Ishikawa (cell line): ENCODE data around the gene INSIG1.

Source experiments
- CEBPB ChIP-seq: IDR thresholded peaks from 2 replicates; pipeline ENCODE4 v1.6.1; 2012
- EGR1 ChIP-seq: IDR thresholded peaks from 2 replicates; pipeline ENCODE4 v1.6.1; 2012
- EP300 ChIP-seq: IDR thresholded peaks from 2 replicates; pipeline ENCODE4 v1.6.1; 2012; ENCODE audit warnings: borderline replicate concordance
- FOXM1 ChIP-seq: IDR thresholded peaks from 2 replicates; pipeline ENCODE4 v1.6.1; 2012; ENCODE audit warnings: low read depth, borderline replicate concordance
- MAX ChIP-seq: IDR thresholded peaks from 2 replicates; pipeline ENCODE4 v1.6.1; 2012
- NFIC ChIP-seq: IDR thresholded peaks from 2 replicates; pipeline ENCODE4 v1.6.1; 2012
- RAD21 ChIP-seq: IDR thresholded peaks from 2 replicates; pipeline ENCODE4 v1.6.1; 2012; ENCODE audit warnings: low read depth
- REST ChIP-seq: IDR thresholded peaks from 2 replicates; pipeline ENCODE4 v1.6.1; 2012; ENCODE audit warnings: low read depth, mild to moderate bottlenecking
- TAF1 ChIP-seq: IDR thresholded peaks from 2 replicates; pipeline ENCODE4 v1.6.1; 2012; ENCODE audit warnings: low read depth, mild to moderate bottlenecking
- TEAD4 ChIP-seq: IDR thresholded peaks from 2 replicates; pipeline ENCODE4 v1.6.1; 2012
- USF1 ChIP-seq: IDR thresholded peaks from 2 replicates; pipeline ENCODE4 v1.6.1; 2012
- YY1 ChIP-seq: IDR thresholded peaks from 2 replicates; pipeline ENCODE4 v1.6.1; 2012; ENCODE audit warnings: low read depth

GRCh38 chr7:155293721-155294510, 3.8 kb upstream of the INSIG1 start:
- no peak for TF ChIP-seq EP300
- no peak for TF ChIP-seq MAX
- TF ChIP-seq EGR1: no peak
- TF ChIP-seq YY1: no peak
- TF ChIP-seq RAD21: no peak
- no peak for TF ChIP-seq NFIC
- TF ChIP-seq TAF1: no peak
- no peak for TF ChIP-seq FOXM1
- TF ChIP-seq CEBPB: no peak
- no peak for TF ChIP-seq REST
- no peak for TF ChIP-seq TEAD4
- no peak for TF ChIP-seq USF1
